HL-60 (cell line): Measurements from ENCODE around the gene SCAF4.

Experiments used
- DNase-seq, 2 experiments: peaks; one replicate each; pipeline ENCODE4 v3.0.0-alpha.2; 2010 to 2020; ENCODE audit warnings: low read depth in 1 of 2, low spot score in 1 of 2
- H3K27ac ChIP-seq: fragments of 250-450 bp; sonication (Bioruptor Pico); replicated peaks from 2 replicates; pipeline ENCODE4 v1.5.1; 2020; ENCODE audit warnings: mild to moderate bottlenecking, moderate library complexity
- H3K27me3 ChIP-seq: fragments of 250-450 bp; sonication (Bioruptor Pico); 2 replicates; pipeline ENCODE4 v1.5.1; 2021; ENCODE audit warnings: mild to moderate bottlenecking, moderate library complexity; ENCODE audit not compliant: insufficient read depth, poor library complexity, severe bottlenecking
- H3K4me3 ChIP-seq: replicated peaks from 2 replicates; pipeline ENCODE4 v1.5.1; 2011; ENCODE audit warnings: mild to moderate bottlenecking, control low read depth, low read length; ENCODE audit not compliant: insufficient read depth
- CTCF ChIP-seq: IDR thresholded peaks from one replicate; pipeline ENCODE4 v1.5.1; 2011; ENCODE audit warnings: low read length, control low read depth, inconsistent platforms; ENCODE audit not compliant: insufficient read depth
- GABPA ChIP-seq: IDR thresholded peaks from 2 replicates; pipeline ENCODE4 v1.6.1; 2012; ENCODE audit warnings: low read depth
- POLR2AphosphoS5 ChIP-seq: IDR thresholded peaks from 2 replicates; pipeline ENCODE4 v1.6.1; 2012; ENCODE audit warnings: low read depth
- REST ChIP-seq: IDR thresholded peaks from 2 replicates; pipeline ENCODE4 v1.6.1; 2012; ENCODE audit warnings: low read depth; ENCODE audit not compliant: insufficient replicate concordance
- SPI1 ChIP-seq: IDR thresholded peaks from 2 replicates; pipeline ENCODE4 v1.6.1; 2012; ENCODE audit warnings: low read depth, mild to moderate bottlenecking, borderline replicate concordance

Gene SCAF4

GRCh38 chr21:31731056-31731856, 662 bp downstream of the SCAF4 start:
- peak in 1 of 2 experiments; percentile 46 for DNase-seq
- no peak for TF ChIP-seq REST
- no peak for TF ChIP-seq POLR2AphosphoS5
- no peak for TF ChIP-seq CTCF
- no peak for TF ChIP-seq GABPA
- TF ChIP-seq SPI1: no peak
- peak overlapping the region; percentile 85 for H3K4me3 ChIP-seq
- no peaks in the 10 kb centered on the region for H3K27me3 ChIP-seq
- peak overlapping the region; percentile 85 for H3K27ac ChIP-seq

GRCh38 chr21:31730712-31731055, 1.2 kb downstream of the SCAF4 start:
- TF ChIP-seq SPI1: no peak
- no peak for TF ChIP-seq CTCF
- TF ChIP-seq GABPA: no peak
- TF ChIP-seq POLR2AphosphoS5: no peak
- no peak for TF ChIP-seq REST
- H3K4me3 ChIP-seq: peak overlapping the region; percentile 85
- peak overlapping the region; percentile 85 for H3K27ac ChIP-seq
- DNase-seq: peak in 1 of 2 experiments; percentile 23
- H3K27me3 ChIP-seq: no peaks in the 10 kb centered on the region

- TF ChIP-seq POLR2AphosphoS5 (no peak), REST (no peak), SPI1 (peak; percentile 74)
- Histone ChIP-seq H3K27me3 (no peaks in the 10 kb centered on the region), H3K4me3 (peak overlapping the region; percentile 85), H3K27ac (no peak overlapping the region; the same call in 1 of the 2 replicates)
- DNase-seq: no peak
These were observed 2.1 kb downstream of the SCAF4 start for GRCh38 chr21:31729622-31730343.
